SKM-1 treated with dmso at 0.1 percent for 144 hours (cell line): ENCODE measurements around the gene TIPIN.
"Not testable (repeated sequence)": the region's sequence is repeated elsewhere in the genome, so short reads cannot be mapped to it uniquely, and the experiment has no call there.

Source experiments
- DNase-seq: peaks from one replicate; lab custom pipeline; 2025; ENCODE audit not compliant: unreplicated experiment; lab: John Stamatoyannopoulos, UW

TIPIN gene

DNA sequence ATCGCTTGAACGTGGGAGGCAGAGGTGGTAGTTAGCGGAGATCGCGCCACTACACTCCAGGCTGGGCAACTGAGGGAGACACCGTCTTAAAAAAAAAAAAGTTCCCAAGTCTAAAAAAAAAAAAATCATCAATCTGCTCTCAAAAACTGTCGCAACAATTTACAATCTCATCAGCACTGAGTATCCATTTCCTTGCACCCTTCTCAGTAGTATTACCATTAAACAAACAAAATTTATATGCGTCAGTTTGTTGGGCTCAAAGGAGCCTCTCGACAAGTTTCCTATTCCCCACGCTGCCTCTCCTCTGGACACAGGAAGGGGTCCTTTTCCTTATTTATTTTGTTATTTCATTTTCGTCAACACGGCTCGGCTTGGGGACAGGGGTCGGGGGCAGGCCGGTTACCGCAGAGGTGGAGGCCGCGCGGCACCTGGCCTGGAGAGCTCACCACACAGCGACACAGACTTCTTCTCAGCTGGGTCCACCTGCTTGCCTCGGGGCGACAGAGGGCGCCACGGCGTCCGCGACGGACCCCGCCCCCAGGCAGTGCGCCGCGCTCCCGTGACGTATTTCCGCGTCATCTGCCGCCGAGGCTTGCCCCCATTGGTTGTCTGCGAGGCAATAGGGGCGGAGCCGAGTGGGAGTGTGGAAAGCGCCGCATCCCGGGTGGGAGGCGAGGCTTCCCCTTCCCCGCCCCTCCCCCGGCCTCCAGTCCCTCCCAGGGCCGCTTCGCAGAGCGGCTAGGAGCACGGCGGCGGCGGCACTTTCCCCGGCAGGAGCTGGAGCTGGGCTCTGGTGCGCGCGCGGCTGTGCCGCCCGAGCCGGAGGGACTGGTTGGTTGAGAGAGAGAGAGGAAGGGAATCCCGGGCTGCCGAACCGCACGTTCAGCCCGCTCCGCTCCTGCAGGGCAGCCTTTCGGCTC is 30.0 kb upstream of the TIPIN start, which contains the start of gene MAP2K1:
Gene MAP2K1, plus strand, starts transcription at position 709 of the 920 bp plus-strand sequence. CDS start 436 bp downstream, outside the sequence.
- peak; percentile 96 for DNase-seq

DNA sequence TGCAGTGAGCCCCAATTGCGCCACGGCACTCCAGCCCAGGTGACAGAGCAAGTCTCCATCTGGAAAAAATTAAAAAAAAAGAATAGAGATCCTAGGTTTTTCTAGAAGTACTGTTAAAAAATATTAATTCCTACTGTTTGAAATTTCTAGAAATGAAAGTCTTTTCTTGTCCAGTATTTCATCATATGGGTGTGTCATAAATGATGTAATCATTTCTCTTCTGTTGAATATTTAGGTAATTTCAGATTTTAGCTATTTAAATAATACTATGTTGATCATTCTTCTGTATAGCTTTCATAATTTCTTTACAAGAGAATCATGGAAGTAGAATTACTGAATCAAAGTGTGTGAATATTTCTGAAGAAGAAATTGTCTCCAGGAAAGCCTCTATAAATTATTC is 24.9 kb upstream of the TIPIN start:
- not testable (repeated sequence) for DNase-seq

GRCh38 chr15:66378814-66379430 is 22.4 kb upstream of the TIPIN start:
- no peak for DNase-seq

DNA sequence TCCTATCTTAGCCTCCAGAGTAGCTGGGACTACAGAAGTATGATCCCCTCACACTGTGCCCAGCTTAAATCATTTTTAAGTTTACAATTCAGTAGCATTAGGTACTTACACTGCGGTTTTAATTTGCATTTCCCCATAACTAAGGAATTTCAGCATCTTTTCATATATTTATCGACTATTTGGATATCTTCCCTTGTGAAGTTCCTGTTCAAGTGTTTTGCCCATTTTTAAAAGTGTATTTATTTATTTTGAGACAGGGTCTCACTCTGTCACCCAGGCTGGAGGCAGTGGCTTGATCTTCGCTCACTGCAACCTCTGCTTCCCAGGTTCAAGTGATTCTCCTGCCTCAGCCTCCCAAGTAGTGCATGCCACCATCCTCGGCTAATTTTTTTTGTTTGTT is 17.7 kb upstream of the TIPIN start:
- no peak for DNase-seq

DNA sequence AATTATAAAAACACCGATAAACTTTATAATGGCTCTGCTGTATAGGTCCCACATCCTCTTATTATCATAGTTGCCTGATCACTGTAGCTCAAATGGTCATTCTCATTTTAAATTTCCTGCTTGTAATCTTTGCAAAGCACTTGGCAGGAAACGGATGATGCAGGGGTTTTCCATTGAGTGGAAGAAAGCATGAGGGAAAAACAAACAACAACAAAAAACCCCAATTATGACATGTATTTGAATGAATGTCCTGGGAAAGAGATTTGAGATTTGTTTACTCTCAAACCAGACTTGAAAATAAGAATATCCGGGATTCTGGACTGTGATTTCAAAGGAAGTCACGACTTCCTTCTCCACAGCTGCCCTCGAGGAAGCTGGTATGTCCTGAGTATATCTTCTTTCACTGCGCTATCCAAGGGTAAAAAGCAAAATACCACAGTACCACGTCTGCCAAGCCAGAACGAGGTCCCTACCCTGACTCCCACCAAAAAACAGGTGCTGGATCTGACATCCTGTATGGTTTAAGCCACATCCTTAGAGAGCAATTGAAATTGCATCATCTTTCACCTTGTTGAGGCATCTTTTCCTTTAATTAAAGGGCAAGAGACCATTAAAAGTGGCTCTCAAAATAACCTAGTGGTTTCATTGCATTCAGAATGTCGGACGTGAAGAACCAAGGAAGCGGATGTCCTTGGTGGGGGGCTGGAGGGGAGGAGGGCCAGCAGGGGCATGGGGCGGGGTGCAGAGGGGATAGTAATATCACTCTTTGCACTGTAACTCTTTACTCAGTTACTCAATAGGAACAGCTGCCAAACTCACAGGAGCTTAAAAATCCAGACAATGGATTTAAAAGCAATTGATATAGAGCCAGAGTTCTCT is 13.5 kb upstream of the TIPIN start:
- DNase-seq: no peak

DNA sequence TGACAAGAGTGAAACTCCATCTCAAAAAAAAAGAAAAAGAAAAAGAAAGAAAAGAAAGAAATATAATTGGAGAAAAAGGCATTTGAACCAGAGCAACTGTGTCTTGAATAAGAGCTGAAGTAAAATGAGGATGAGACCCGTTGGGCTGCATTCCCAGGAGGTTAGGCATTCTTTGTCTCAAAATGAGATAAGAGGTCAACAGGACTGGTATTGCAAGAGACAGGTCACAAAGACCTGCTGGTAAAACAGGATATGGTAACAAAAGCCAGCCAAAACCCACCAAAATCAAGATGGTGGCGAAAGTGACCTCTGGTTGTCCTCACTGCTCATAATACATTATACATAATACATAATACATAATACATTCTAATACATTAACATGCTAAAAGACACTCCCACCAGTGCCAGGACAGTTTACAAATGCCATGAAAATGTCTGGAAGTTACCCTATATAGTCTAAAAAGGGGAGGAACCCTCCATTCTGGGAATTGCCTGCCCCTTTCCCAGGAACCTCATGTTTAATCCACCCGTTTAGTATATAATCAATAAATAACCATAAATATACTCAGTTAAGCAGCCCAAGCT is 8.6 kb upstream of the TIPIN start:
- DNase-seq: no peak

DNA sequence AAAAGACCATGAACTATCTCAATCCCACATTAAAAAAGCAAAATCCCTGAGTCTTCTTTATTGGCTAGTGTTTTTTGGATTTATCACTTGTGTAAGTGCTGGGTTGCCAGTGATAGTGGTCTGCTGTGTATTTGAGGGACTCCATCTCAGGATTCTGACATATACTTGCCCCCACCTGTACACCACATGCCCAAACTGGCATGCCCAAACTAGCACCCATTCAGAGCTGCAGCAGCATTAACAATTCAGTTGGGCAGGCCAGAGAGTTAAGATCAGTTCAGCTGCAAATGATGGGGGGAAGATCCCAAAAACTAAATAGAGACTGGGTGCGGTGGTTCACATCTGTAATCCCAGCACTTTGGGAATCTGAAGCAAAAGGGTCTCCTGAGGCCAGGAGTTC is 6.3 kb upstream of the TIPIN start:
- DNase-seq: no peak

DNA sequence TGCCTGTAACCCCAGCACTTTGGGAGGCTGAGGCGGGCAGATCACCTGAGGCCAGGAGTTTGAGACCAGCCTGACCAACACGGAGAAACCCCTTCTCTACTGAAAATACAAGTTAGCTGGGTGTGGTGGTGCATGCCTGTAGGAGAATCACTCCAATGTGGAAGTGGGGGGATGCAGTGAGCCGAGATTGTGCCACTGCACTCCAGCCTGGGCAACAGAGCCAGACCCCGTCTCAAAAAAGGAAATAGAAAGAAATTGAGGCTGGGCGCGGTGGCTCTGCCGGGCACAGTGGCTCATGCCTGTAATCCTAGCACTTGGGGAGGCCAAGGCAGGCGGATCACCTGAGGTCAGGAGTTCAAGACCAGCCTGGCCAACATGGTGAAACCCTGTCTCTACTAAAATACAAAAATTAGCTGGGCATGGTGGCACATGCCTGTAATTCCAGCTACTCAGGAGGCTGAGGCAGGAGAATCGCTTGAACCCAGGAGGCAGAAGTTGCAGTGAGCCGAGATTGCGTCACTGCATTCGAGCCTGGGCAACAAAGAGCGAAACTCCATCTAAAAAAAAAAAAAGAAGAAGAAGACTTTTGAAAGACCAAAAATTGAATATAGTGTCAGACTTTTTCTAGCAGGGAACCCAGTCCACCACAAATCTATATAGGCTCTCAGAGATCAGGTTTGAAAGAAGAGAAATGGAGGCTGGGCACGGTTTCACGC is 5.4 kb upstream of the TIPIN start:
- DNase-seq: peak; percentile 45

DNA sequence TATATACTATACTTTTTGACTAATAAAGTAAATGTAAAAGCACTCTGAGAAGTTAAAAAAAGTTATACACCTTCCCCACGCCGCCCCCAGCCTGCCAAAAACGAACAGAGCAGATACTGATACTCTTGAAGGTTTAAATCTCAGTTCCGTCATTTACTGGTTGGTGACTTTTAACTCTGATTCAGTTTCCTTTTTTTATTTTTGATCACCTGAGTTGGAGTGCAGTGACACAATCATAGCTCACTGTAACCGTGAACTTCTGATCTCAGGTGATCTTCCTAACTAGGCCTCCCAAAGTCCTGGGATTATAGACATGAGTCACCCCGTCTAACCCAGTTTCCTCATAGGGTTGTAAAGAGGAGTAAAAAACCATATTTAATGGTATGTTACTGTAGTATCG is 3.3 kb upstream of the TIPIN start:
- DNase-seq: no peak

DNA sequence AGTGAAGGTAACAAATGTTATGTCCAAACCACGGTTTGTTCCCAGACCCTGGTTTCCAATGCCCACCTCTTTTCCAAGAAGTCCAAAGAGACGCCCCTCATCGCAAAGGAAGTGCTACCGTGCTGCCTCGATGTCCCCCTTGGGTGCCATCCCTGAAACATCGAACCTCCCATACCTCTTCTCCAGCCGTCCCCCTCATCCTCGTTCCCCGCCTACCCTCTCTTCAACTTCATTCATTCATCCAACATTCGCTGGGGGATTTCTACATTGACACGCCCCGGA is 467 bp downstream of the TIPIN start:
- no peak for DNase-seq

GRCh38 chr15:66348530-66348929 is 8.0 kb downstream of the TIPIN start:
- DNase-seq: not testable (repeated sequence)

DNA sequence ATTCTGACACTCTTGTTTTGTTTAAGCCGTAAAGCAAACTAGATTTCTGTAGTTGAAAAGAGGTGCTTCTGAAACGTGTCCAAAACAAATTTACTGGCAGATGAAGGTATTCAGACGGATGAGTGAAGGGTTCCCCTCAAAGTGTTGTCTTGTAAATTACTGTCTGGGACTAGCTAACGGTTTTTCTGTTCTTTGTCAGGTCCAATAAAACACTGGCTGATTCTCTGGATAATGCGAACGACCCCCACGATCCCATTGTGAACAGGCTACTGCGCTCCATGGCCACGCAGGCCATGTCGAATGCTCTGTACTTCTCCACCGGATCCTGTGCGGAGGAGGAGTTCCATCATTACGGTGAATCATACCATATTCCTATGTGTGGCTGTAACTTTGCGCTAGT is 27.7 kb downstream of the TIPIN start:
- no peak for DNase-seq

DNA sequence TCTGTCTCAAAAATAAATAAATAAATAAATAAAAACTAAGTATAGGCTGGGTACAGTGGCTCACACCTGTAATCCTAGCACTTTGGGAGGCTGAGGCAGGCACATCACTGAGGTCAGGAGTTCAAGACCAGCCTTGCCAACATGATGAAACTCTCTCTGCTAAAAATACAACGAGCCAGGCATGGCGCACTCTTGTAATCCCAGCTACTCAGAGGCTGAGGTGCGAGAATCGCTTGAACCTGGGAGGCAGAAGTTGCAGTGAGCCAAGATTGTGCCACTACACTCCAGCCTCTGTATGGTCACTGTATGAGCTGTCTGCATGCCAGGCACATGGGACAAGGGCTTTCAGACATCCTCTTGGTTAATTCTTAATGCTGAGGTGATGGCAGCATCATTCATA is 28.7 kb downstream of the TIPIN start:
- no peak for DNase-seq

GRCh38 chr15:66326051-66326450 is 30.4 kb downstream of the TIPIN start:
- no peak for DNase-seq

DNA sequence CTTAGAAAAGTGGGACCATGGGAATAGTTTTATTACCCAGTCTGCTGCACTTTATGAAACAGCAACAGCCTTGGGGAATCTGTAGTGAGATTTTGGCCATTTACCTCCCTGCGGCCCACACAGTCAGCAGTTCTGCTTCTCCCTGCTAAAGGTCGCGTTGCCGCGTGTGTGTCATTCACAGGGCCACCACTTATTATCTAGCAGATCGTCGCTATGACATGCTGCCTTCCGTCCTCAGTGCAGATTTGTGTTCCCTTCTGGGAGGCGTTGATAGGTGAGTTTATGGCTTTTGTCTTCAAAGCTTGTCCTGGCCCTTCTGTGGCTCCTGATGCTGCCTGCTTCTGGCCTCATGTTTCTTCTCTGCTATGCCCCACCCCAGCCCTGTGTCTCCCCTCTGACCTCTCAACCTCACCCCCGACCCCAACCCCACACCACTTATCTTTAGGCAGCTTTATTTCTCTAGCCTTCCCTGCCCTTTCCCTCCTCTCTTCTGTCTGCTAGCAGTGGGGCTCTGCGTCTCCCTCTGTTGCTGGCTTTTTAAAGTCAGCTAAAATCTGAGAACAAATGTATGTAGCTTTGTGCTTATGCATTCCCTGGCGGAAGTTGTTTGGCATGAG is 33.1 kb downstream of the TIPIN start:
- no peak for DNase-seq

GRCh38 chr15:66312144-66312543 is 44.3 kb downstream of the TIPIN start:
- DNase-seq: no peak

DNA sequence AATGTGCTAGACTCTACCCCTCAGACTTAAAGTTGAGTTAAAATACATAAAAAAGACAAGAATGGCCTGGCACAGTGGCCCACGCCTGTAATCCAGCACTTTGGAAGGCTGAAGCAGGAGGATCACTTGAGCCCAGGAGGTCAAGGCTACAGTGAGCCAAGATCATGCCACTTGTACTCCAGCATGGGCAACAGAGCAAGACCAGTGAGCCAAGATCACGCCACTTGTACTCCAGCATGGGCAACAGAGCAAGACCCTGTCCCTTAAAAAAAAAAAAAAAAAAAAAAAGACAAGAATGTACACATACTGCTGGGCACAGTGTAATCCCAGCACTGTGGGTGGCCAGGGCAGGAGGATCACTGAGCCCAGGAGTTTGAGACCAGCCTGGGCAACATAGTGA is 45.7 kb downstream of the TIPIN start:
- DNase-seq: no peak

- DNase-seq: no peak
Observed at GRCh38 chr15:66309828-66310227, 46.7 kb downstream of the TIPIN start.

- DNase-seq: no peak
Observed at GRCh38 chr15:66308531-66308930, 48.0 kb downstream of the TIPIN start.

GRCh38 chr15:66306381-66306780 is 50.1 kb downstream of the TIPIN start:
- DNase-seq: no peak
